Endothelial cell of umbilical vein (primary cell): ENCODE data around the gene KCTD14. TPM values are rescaled to one million over a fixed set of nuclear protein-coding genes. Genes with fewer than 3 reads are reported as not detected.

Experiments used
- BruUV-seq: library from RNA; stranded (reverse); fragments of 400-500 nt; replicated peaks from 2 replicates; lab custom pipeline; 2021; lab: Mats Ljungman, UMichigan
- CTCF ChIA-PET: fragments of 300-600, 350-600 bp; sonication (Branson Sonifier 250); formaldehyde crosslinking; loops from one replicate; lab custom pipeline; 2021; ENCODE audit warnings: antibody characterized with exemption, inconsistent platforms; lab: Charles Lee
- POLR2A ChIA-PET: fragments of 300-600, 350-600 bp; sonication (Branson Sonifier 250); formaldehyde crosslinking; loops from one replicate; lab custom pipeline; 2021; ENCODE audit warnings: antibody characterized with exemption, inconsistent platforms; lab: Charles Lee
- DNase-seq: peaks from one replicate; pipeline ENCODE4 v3.0.0-alpha.2; 2011; ENCODE audit warnings: low read depth, low spot score
- FAIRE-seq: peaks from 2 replicates; lab custom pipeline; 2011; peaks lifted over from hg19 to GRCh38; lab: Jason Lieb, UNC
- H2AFZ ChIP-seq: 2 replicates; pipeline ENCODE4 v1.6.0; 2012; ENCODE audit warnings: low read depth, low read length, control low read depth, inconsistent platforms
- H3K27ac ChIP-seq: 2 replicates; pipeline ENCODE4 v1.5.1; 2011; ENCODE audit warnings: low read depth, mild to moderate bottlenecking, control low read depth, low read length, moderate library complexity; ENCODE audit not compliant: insufficient read depth
- H3K27me3 ChIP-seq, 2 experiments: 2 replicates each; pipeline versions ENCODE4 v1.6.0 to v1.6.1; 2011; ENCODE audit warnings: low read length in 2 of 2, mixed read lengths in 1 of 2; ENCODE audit not compliant: control insufficient read depth in 2 of 2, insufficient read depth in 2 of 2
- H3K36me3 ChIP-seq, 2 experiments: 2 replicates in 1 of 2; 3 replicates in 1 of 2; pipeline ENCODE4 v1.5.1; 2011; ENCODE audit warnings: low read length in 2 of 2, mild to moderate bottlenecking in 1 of 2, moderate library complexity in 1 of 2; ENCODE audit not compliant: control insufficient read depth in 2 of 2, insufficient read depth in 2 of 2; ENCODE audit errors: extremely low read depth in 1 of 2
- H3K4me1 ChIP-seq: 3 replicates; pipeline ENCODE4 v1.5.1; 2011; ENCODE audit warnings: mild to moderate bottlenecking, low read length; ENCODE audit not compliant: control insufficient read depth, insufficient read depth; ENCODE audit errors: extremely low read depth
- H3K4me2 ChIP-seq: 2 replicates; pipeline ENCODE4 v1.6.1; 2011; ENCODE audit warnings: low read length, control low read depth, mixed read lengths; ENCODE audit not compliant: insufficient read depth
- H3K4me3 ChIP-seq, 3 experiments: fragments of 200-600 bp in 1 of 3; sonication (generic), shearing (Covaris generic) in 1 of 3; replicated peaks in 1 of 3; 2 replicates each; pipeline ENCODE4 v1.5.1; 2011 to 2016; ENCODE audit warnings: control low read depth in 3 of 3, low read length in 3 of 3, mild to moderate bottlenecking in 2 of 3, inconsistent platforms in 1 of 3, low read depth in 1 of 3, moderate library complexity in 1 of 3; ENCODE audit not compliant: insufficient read depth in 1 of 3
- H3K79me2 ChIP-seq: 2 replicates; pipeline ENCODE4 v1.6.0; 2012; ENCODE audit warnings: low read length, inconsistent platforms; ENCODE audit not compliant: control insufficient read depth, insufficient read depth
- H3K9ac ChIP-seq: replicated peaks from 2 replicates; pipeline ENCODE3; 2011; ENCODE audit warnings: low read length, control low read depth; ENCODE audit not compliant: insufficient read depth; ENCODE audit errors: extremely low read depth
- H3K9me1 ChIP-seq: replicated peaks from 3 replicates; pipeline ENCODE4 v1.6.0; 2011; ENCODE audit warnings: mild to moderate bottlenecking, low read length; ENCODE audit not compliant: control insufficient read depth, insufficient read depth; ENCODE audit errors: extremely low read depth
- H3K9me3 ChIP-seq: replicated peaks from 2 replicates; pipeline ENCODE4 v1.5.1; 2012; ENCODE audit warnings: low read length, inconsistent platforms; ENCODE audit not compliant: control insufficient read depth, insufficient read depth
- H4K20me1 ChIP-seq: replicated peaks from 2 replicates; pipeline ENCODE3; 2011; ENCODE audit warnings: mild to moderate bottlenecking, low read length; ENCODE audit not compliant: control insufficient read depth, insufficient read depth; ENCODE audit errors: extremely low read depth
- CTCF ChIP-seq, 2 donors: IDR thresholded peaks; 1 replicate in 1 of 2; 2 replicates in 1 of 2; pipeline ENCODE4 v1.5.1; 2011; ENCODE audit warnings: low read length in 2 of 2, mild to moderate bottlenecking in 2 of 2, moderate library complexity in 2 of 2, control low read depth in 1 of 2, inconsistent platforms in 1 of 2, low read depth in 1 of 2; ENCODE audit not compliant: insufficient read depth in 1 of 2; ENCODE audit errors: extremely low read depth in 1 of 2
- EZH2 ChIP-seq: IDR thresholded peaks from 2 replicates; pipeline ENCODE4 v1.6.1; 2012; ENCODE audit warnings: borderline replicate concordance, low read depth, mild to moderate bottlenecking, moderate library complexity, low read length, inconsistent platforms; ENCODE audit not compliant: severe bottlenecking
- FOS ChIP-seq: IDR thresholded peaks from 2 replicates; pipeline ENCODE4 v1.6.1; 2011; ENCODE audit warnings: mild to moderate bottlenecking, low read length, moderate library complexity, borderline replicate concordance; ENCODE audit not compliant: insufficient read depth
- GATA2 ChIP-seq: IDR thresholded peaks from 2 replicates; pipeline ENCODE4 v1.7.0; 2011; ENCODE audit warnings: low read depth, mild to moderate bottlenecking, moderate library complexity, mixed read lengths, low read length; ENCODE audit not compliant: insufficient read length, insufficient read depth
- JUN ChIP-seq: IDR thresholded peaks from 2 replicates; pipeline ENCODE4 v1.6.1; 2011; ENCODE audit warnings: borderline replicate concordance, low read depth; ENCODE audit not compliant: insufficient read length, insufficient read depth
- MAX ChIP-seq: IDR thresholded peaks from 2 replicates; pipeline ENCODE4 v1.6.1; 2011; ENCODE audit not compliant: insufficient read depth, insufficient read length
- MYC ChIP-seq: IDR thresholded peaks from one replicate; pipeline ENCODE4 v1.6.1; 2011; ENCODE audit warnings: mild to moderate bottlenecking, low read depth, low read length
- POLR2A ChIP-seq: IDR thresholded peaks from 2 replicates; pipeline ENCODE4 v1.6.1; 2012; ENCODE audit warnings: low read depth, mild to moderate bottlenecking, control low read depth, low read length
- POLR2AphosphoS5 ChIP-seq: IDR thresholded peaks from 2 replicates; pipeline ENCODE4 v1.6.1; 2012; ENCODE audit warnings: low read depth, mild to moderate bottlenecking, control low read depth, low read length, moderate library complexity; ENCODE audit not compliant: insufficient read depth
- dilution Hi-C: fragments of 300-500 bp; cut with MboI; formaldehyde crosslinking; loops from one replicate; pipeline ENCODE4 v1.15.0; 2019; ENCODE audit warnings: low sequenced_read_pairs; ENCODE audit not compliant: extremely low pct_ligation_motif_present
- intact Hi-C: fragments of 100-400 bp; cut with micrococcal nuclease; formaldehyde crosslinking; loops from one replicate; pipeline ENCODE4 v1.10.0; 2022
- polyA plus RNA-seq, 4 experiments: library from polyadenylated mRNA; depleted of rRNA in 3 of 4; stranded (reverse) in 3 of 4; unstranded in 1 of 4; fragments of >200 nt; gene quantifications; 2 replicates each; pipeline versions ENCODE4 v1.2.1 to v1.2.3, GENCODE V29; 2011 to 2012; ENCODE audit warnings: missing spikeins in 1 of 4
- total RNA-seq: library from RNA; stranded (reverse); gene quantifications from 2 replicates; pipeline ENCODE4 v1.2.3, GENCODE V29; 2021

KCTD14 gene
- total and polyA plus RNA-seq, 2 donors (not counting 3 experiments of a cell fraction or from before 2014, with no cell fraction given): 0.57 to 1.8 TPM

GRCh38 chr11:78027759-78028158 lies 4.7 kb upstream of the KCTD14 start:
- no TSS peak for BruUV-seq
- H3K79me2 ChIP-seq: no peaks in the 10 kb centered on the region
- H3K36me3 ChIP-seq: no peaks in the 10 kb centered on the region
- peaks cover 18% of the 10 kb centered on the region for H3K4me1 ChIP-seq
- H3K27me3 ChIP-seq: no peaks in the 10 kb centered on the region
- no peak overlapping the region for H3K9ac ChIP-seq
- dilution Hi-C loops (no loop called here), intact Hi-C loops (loop anchor here (2.0 kb wide), 1 partner anchor 27 kb away; no protein-coding TSS in a partner anchor)
- DNase-seq (no peak), FAIRE-seq (no peak)
- H3K4me2 ChIP-seq: no peak overlapping the region
- no peak overlapping the region for H3K27ac ChIP-seq
- no peaks in the 10 kb centered on the region for H4K20me1 ChIP-seq
- H3K9me1 ChIP-seq: no peaks in the 10 kb centered on the region
- H2AFZ ChIP-seq: no peak overlapping the region
- H3K9me3 ChIP-seq: no peaks in the 10 kb centered on the region
- ChIA-PET POLR2A (no interaction called here), CTCF (interaction anchor here (0.7 to 1.1 kb wide), 2 partner anchors 18 to 154 kb away, joined by 3 read pairs; no protein-coding TSS in a partner anchor)
- TF ChIP-seq CTCF (IDR thresholded peaks at IDR 0.05; ENCODE audit: extremely low read depth in 1 of 2, insufficient read depth in 1 of 2, low read depth in 1 of 2, low read length in 2 of 2) (no peak), POLR2AphosphoS5 (no peak), JUN (no peak), FOS (no peak), GATA2 (no peak), MAX (no peak), EZH2 (no peak), MYC (no peak), POLR2A (no peak)
- no peak overlapping the region for H3K4me3 ChIP-seq
